ENCODE data around the gene RIN3. TPM values are rescaled to one million over a fixed set of nuclear protein-coding genes. Genes with fewer than 3 reads are reported as not detected.
"Not testable (repeated sequence)": the region's sequence is repeated elsewhere in the genome, so short reads cannot be mapped to it uniquely, and the experiment has no call there.

The RIN3 gene
- total and polyA plus RNA-seq, 10 donors = 17.2 to 117 (median 75.7) TPM

- H3K36me3 ChIP-seq = peaks cover 4 to 73% (median 17%) of the 10 kb centered on the region in 6 donors
- WGBS, 5 donors = 70 to 78% (median 72%) methylated on average over 7 of the region's 7 CpGs
- not testable (repeated sequence) for H3K4me3 ChIP-seq; H3K9me3 ChIP-seq; H3K4me1 ChIP-seq; H3K27me3 ChIP-seq (replicated peaks in 1 of 7); H3K27ac ChIP-seq
- DNase-seq = peak; percentile 92
- intact Hi-C loops (cut with DNase I; ENCODE audit: low total_unique reads) = loop anchor here (2.0 kb wide), 1 partner anchor 68 kb away; no protein-coding TSS in a partner anchor
- TF ChIP-seq POLR2AphosphoS5 (IDR thresholded peaks at IDR 0.05) (peak in 1 of 3 donors; percentile 14), CTCF (IDR thresholded peaks at IDR 0.05 in 8 of 11, conservative IDR thresholded peaks at IDR 0.05 in 3 of 11) (peak; percentile 48 to 84 (median 80))
These were observed 201.2 kb downstream of the RIN3 start for GRCh38 chr14:92714739-92715307.

GRCh38 chr14:92716131-92716530 lies 202.6 kb downstream of the RIN3 start:
- H3K27ac ChIP-seq = no peak overlapping the region
- intact Hi-C loops (cut with DNase I; ENCODE audit: low total_unique reads) = no loop called here
- WGBS, 5 donors = 90 to 97% (median 94%) methylated on average over 10 of the region's 10 CpGs
- TF ChIP-seq POLR2A (IDR thresholded peaks at IDR 0.05) (no peak), POLR2AphosphoS5 (IDR thresholded peaks at IDR 0.05) (no peak), CTCF (IDR thresholded peaks at IDR 0.05 in 8 of 11, conservative IDR thresholded peaks at IDR 0.05 in 3 of 11) (no peak)
- H3K4me1 ChIP-seq = no peaks in the 10 kb centered on the region
- H3K27me3 ChIP-seq (replicated peaks in 1 of 7) = no peaks in the 10 kb centered on the region
- H3K36me3 ChIP-seq = peaks cover 4 to 60% (median 10%) of the 10 kb centered on the region in 6 donors
- DNase-seq = no peak
- H3K9me3 ChIP-seq = no peaks in the 10 kb centered on the region
- no peak overlapping the region for H3K4me3 ChIP-seq

- TF ChIP-seq POLR2AphosphoS5 (IDR thresholded peaks at IDR 0.05) (no peak), CTCF (IDR thresholded peaks at IDR 0.05 in 8 of 11, conservative IDR thresholded peaks at IDR 0.05 in 3 of 11) (no peak), POLR2A (IDR thresholded peaks at IDR 0.05) (no peak)
- no peak for DNase-seq
- no peaks in the 10 kb centered on the region for H3K9me3 ChIP-seq
- no peaks in the 10 kb centered on the region for H3K27me3 ChIP-seq (replicated peaks in 1 of 7)
- intact Hi-C loops (cut with DNase I; ENCODE audit: low total_unique reads) = no loop called here
- no peak overlapping the region for H3K4me3 ChIP-seq
- H3K36me3 ChIP-seq = peaks cover 0 to 46% (median 3%) of the 10 kb centered on the region in 6 donors
- WGBS, 5 donors = 71 to 80% (median 76%) methylated on average over 11 of the region's 11 CpGs
- H3K4me1 ChIP-seq = no peaks in the 10 kb centered on the region
- no peak overlapping the region for H3K27ac ChIP-seq
These were observed 204.0 kb downstream of the RIN3 start for GRCh38 chr14:92717571-92718042.

- TF ChIP-seq POLR2A (IDR thresholded peaks at IDR 0.05) (no peak), CTCF (IDR thresholded peaks at IDR 0.05 in 8 of 11, conservative IDR thresholded peaks at IDR 0.05 in 3 of 11) (no peak), POLR2AphosphoS5 (IDR thresholded peaks at IDR 0.05) (no peak)
- no peak overlapping the region for H3K4me3 ChIP-seq
- WGBS, 5 donors = 88 to 96% (median 94%) methylated on average over 8 of the region's 8 CpGs
- H3K9me3 ChIP-seq = no peaks in the 10 kb centered on the region
- no peak overlapping the region for H3K27ac ChIP-seq
- peaks cover 0 to 35% (median 3%) of the 10 kb centered on the region in 6 donors for H3K36me3 ChIP-seq
- H3K4me1 ChIP-seq = no peaks in the 10 kb centered on the region
- intact Hi-C loops (cut with DNase I; ENCODE audit: low total_unique reads) = no loop called here
- no peaks in the 10 kb centered on the region for H3K27me3 ChIP-seq (replicated peaks in 1 of 7)
- no peak for DNase-seq
These were observed 205.1 kb downstream of the RIN3 start for GRCh38 chr14:92718664-92719063.

Measured in spleen (tissue), 11 donors.